Measurements from ENCODE around the gene FAM13C.

Gene FAM13C

DNA sequence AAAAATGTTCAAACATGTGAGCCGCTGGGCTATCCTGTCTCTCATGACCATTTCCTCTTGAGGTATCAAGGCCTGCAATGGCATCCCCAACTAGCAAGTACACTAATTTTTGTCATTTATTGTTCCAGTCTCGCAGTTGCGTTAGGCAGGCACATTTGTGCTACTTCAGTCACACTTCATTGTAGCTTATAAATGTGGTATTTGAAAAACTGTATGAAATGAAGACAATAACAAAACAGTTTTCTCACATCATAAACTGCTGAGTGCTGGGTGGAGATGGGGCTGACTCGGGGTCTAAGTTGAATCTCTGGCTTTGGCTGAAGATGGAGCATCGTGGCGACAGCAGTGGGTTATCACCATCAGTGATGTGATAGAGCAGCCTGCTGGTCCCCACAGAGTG, 92.7 kb downstream of the FAM13C start:
- H3K4me3 ChIP-seq (ENCODE audit: low read depth, low read length): no peak overlapping the region
- TF ChIP-seq, protein P1, sequence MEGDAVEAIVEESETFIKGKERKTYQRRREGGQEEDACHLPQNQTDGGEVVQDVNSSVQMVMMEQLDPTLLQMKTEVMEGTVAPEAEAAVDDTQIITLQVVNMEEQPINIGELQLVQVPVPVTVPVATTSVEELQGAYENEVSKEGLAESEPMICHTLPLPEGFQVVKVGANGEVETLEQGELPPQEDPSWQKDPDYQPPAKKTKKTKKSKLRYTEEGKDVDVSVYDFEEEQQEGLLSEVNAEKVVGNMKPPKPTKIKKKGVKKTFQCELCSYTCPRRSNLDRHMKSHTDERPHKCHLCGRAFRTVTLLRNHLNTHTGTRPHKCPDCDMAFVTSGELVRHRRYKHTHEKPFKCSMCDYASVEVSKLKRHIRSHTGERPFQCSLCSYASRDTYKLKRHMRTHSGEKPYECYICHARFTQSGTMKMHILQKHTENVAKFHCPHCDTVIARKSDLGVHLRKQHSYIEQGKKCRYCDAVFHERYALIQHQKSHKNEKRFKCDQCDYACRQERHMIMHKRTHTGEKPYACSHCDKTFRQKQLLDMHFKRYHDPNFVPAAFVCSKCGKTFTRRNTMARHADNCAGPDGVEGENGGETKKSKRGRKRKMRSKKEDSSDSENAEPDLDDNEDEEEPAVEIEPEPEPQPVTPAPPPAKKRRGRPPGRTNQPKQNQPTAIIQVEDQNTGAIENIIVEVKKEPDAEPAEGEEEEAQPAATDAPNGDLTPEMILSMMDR (IDR thresholded peaks at IDR 0.05; ENCODE audit: insufficient read depth, low read depth, low read length, missing control alignments): no peak
- DNase-seq (ENCODE audit: low read depth): no peak

DNA sequence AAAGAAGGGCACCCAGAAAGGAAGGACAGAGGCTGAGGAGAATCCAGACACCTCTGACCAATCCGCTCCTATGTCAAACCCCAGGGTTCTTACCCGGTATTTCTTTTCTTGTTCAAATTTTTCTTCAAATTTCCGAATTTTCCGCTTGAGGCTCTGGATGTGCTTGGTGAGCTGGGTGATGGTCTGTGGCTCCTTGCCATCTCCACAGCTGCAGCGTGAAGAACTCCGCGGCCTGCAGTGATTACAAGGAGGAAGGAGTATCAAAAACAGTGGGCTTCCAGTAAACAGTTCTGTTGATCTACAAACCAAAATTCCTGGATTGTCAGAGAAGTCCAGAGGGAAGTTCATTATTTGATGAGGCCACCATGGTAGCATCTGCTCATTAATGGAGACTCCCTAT, 93.9 kb downstream of the FAM13C start:
- no peak for DNase-seq (ENCODE audit: low read depth)
- TF ChIP-seq, protein P1 (IDR thresholded peaks at IDR 0.05; ENCODE audit: insufficient read depth, low read depth, low read length, missing control alignments): no peak
- no peak overlapping the region for H3K4me3 ChIP-seq (ENCODE audit: low read depth, low read length)

DNA sequence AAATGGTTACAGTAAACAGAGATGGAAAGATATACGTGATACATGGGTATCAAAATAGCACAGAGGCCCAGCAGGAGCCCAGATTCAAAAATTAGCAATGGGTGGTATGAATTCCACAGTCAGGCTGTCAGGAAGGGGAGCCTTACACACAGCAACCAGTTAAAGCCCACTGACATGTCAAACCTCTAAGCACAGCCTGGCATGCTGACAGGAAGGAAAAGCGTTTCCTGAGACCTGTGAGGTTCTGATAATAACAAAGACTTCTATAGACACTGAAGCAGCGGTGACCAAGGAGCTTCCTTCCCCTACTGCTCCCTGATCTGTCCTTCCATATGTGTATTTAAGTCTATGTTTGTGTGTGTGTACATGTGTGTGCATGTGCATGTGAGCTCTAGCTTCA, 96.0 kb downstream of the FAM13C start:
- TF ChIP-seq, protein P1 (IDR thresholded peaks at IDR 0.05; ENCODE audit: insufficient read depth, low read depth, low read length, missing control alignments): no peak
- no peak overlapping the region for H3K4me3 ChIP-seq (ENCODE audit: low read depth, low read length)
- DNase-seq (ENCODE audit: low read depth): no peak

DNA sequence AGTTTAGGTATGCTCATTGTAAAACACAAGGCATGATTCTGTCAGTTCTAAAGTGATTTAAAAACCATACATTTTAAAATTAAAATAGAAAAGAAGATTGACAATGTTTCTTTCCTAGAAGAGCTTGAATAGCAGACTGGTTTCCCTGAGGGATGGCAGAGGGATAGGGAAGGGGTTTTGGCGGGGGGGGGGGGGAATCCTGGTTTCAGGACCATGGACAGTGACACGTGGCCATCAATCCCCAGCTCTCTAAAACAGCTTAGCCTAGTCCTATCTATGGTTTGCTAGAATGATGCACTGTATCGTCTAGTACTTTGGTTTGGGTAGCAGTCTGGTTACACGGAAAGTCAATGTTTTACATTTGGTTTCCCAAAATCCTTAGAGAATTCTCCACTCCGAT, 97.2 kb downstream of the FAM13C start:
- TF ChIP-seq, protein P1 (IDR thresholded peaks at IDR 0.05; ENCODE audit: insufficient read depth, low read depth, low read length, missing control alignments): no peak
- DNase-seq (ENCODE audit: low read depth): no peak

DNA sequence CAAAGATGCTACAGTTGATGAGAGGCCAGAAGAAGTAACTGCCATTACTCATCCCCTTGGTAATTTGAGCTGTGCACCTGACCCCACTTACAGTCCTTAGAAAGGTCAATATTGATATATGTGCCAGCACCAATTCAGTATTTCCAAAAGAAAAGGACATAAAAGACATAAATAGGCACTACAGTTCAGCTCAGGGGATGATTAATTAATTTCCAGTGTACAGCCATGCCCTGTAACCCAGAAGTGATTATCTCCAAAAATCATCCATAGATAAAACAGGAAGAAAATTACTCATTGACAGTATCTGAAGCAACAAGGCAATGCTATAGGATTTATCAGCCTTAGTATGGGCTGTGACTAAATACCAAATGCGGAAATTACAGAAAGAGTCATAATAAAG, 103.5 kb downstream of the FAM13C start:
- no peak overlapping the region for H3K4me3 ChIP-seq (ENCODE audit: low read depth, low read length)
- no peak for DNase-seq (ENCODE audit: low read depth)
- TF ChIP-seq, protein P1 (IDR thresholded peaks at IDR 0.05; ENCODE audit: insufficient read depth, low read depth, low read length, missing control alignments): no peak

More for the DNA sequence above, 97.2 kb downstream of the FAM13C start:
- no peak overlapping the region for H3K4me3 ChIP-seq (ENCODE audit: low read depth, low read length)

DNA sequence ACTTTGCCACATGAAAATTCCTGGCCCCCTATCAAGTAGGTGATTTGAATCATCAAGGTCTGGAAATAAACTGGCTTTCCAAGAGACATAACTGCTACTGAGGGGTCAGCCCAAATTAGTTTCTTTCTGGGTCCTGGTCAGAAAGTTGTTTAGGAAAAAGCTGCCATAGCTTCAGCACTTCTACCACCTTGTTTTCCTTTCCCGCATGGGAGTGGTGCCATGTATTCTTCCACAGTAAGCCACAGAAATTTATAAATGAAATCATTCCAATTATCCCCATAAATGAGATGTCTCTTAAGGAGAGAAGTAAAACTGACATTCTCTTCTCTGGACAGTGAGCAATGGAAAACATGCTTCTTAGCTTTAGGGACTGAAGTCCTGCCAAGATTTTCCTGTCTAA, 105.1 kb downstream of the FAM13C start:
- H3K4me3 ChIP-seq (ENCODE audit: low read depth, low read length): no peak overlapping the region
- no peak for DNase-seq (ENCODE audit: low read depth)
- TF ChIP-seq, protein P1 (IDR thresholded peaks at IDR 0.05; ENCODE audit: insufficient read depth, low read depth, low read length, missing control alignments): no peak

DNA sequence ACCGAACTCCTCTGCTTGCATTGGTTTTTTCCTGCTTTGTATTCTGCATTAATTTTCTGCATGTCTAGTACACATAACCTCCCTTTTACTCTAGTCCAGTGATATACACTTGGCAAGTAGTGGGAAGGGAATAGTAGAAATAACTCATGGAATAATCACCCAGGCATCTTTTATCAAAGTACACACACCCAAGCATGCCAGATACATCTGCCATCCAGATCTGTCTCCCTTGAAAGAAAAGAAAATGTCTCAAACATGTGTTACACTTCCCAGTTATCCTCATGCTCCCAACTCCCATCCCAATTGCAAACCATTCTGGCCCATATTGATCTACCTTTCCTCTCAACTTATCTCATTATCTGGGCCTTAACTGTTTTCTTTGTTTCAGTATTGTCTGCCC, 106.9 kb downstream of the FAM13C start:
- TF ChIP-seq, protein P1 (IDR thresholded peaks at IDR 0.05; ENCODE audit: insufficient read depth, low read depth, low read length, missing control alignments): no peak
- H3K4me3 ChIP-seq (ENCODE audit: low read depth, low read length): no peak overlapping the region
- DNase-seq (ENCODE audit: low read depth): no peak

Data from GM12865 (cell line).